Cardiac muscle cell (in vitro differentiated cells and primary cell): ENCODE results near the gene SMAD4. TPM values are rescaled to one million over a fixed set of nuclear protein-coding genes. Genes with fewer than 3 reads are reported as not detected.

ENCODE experiments used
- DNase-seq, 2 donors: peaks; one replicate each; pipeline versions ENCODE4 v3.0.0 to v3.0.0-alpha.2; 2010 to 2017; ENCODE audit warnings: low read depth in 1 of 2, low spot score in 1 of 2
- H3K27ac ChIP-seq: fragments of 200-600 bp; sonication (generic); 2 replicates; pipeline ENCODE4 v1.5.1; 2016
- H3K27me3 ChIP-seq: fragments of 200-600 bp; sonication (generic); 2 replicates; pipeline ENCODE4 v1.6.0; 2016; ENCODE audit warnings: control low read depth
- H3K36me3 ChIP-seq: fragments of 200-600 bp; sonication (generic); 2 replicates; pipeline ENCODE4 v1.5.1; 2016; ENCODE audit warnings: control low read depth
- H3K4me1 ChIP-seq: fragments of 200-600 bp; sonication (generic); 2 replicates; pipeline ENCODE4 v1.8.1; 2017; ENCODE audit warnings: low read depth, mild to moderate bottlenecking, mixed run types
- H3K4me3 ChIP-seq: fragments of 200-600 bp; sonication (generic); 2 replicates; pipeline ENCODE4 v1.5.1; 2016; ENCODE audit warnings: mild to moderate bottlenecking
- H3K9me3 ChIP-seq: fragments of 200-600 bp; sonication (generic); 2 replicates; pipeline ENCODE4 v1.5.1; 2017; ENCODE audit warnings: low read depth, mild to moderate bottlenecking, control low read depth
- polyA plus RNA-seq: library from polyadenylated mRNA; unstranded; fragments of >200 nt; fragmentation: Nextera tagmentation; extraction: Ambion mirVana; gene quantifications from 2 replicates; pipeline ENCODE4 v1.2.1, GENCODE V29; 2016
- total RNA-seq: library from RNA; depleted of rRNA; stranded (reverse); fragments of >200 nt; gene quantifications from 2 replicates; pipeline ENCODE4 v1.2.3, GENCODE V29; 2016
- TF ChIP-seq, protein P1 (sequence below): IDR thresholded peaks from 2 replicates; pipeline ENCODE4 v1.5.1; 2012; ENCODE audit warnings: low read depth, mild to moderate bottlenecking, low read length

The SMAD4 gene
- total and polyA plus RNA-seq, 2 experiments from 2014 or later: 72.4 to 75.5 TPM

DNA sequence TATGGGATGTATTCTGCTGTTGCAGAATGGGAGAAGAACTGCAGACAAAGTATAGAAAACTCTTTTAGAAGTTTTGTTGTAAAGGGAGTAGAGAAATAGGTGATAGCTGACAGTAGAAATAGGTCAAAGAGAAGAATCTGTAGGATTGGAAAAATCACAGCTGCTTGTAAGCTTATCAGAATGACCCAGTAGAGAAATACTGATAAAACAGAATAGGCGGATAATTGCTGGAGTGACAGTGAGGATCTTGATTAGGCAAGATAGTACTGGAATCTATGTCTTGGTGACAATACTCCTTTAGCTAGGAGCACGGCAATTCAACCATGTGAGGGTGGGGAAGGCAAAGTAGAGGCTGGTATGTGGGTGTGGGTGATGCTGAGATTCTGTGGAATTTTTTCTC, 4.5 kb upstream of the SMAD4 start:
- DNase-seq: no peak
- H3K4me1 ChIP-seq: peaks cover 13% of the 10 kb centered on the region
- H3K4me3 ChIP-seq: no peak overlapping the region
- H3K27ac ChIP-seq: no peak overlapping the region
- no peaks in the 10 kb centered on the region for H3K27me3 ChIP-seq
- H3K9me3 ChIP-seq: no peaks in the 10 kb centered on the region
- TF ChIP-seq, protein P1, sequence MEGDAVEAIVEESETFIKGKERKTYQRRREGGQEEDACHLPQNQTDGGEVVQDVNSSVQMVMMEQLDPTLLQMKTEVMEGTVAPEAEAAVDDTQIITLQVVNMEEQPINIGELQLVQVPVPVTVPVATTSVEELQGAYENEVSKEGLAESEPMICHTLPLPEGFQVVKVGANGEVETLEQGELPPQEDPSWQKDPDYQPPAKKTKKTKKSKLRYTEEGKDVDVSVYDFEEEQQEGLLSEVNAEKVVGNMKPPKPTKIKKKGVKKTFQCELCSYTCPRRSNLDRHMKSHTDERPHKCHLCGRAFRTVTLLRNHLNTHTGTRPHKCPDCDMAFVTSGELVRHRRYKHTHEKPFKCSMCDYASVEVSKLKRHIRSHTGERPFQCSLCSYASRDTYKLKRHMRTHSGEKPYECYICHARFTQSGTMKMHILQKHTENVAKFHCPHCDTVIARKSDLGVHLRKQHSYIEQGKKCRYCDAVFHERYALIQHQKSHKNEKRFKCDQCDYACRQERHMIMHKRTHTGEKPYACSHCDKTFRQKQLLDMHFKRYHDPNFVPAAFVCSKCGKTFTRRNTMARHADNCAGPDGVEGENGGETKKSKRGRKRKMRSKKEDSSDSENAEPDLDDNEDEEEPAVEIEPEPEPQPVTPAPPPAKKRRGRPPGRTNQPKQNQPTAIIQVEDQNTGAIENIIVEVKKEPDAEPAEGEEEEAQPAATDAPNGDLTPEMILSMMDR: no peak
- no peaks in the 10 kb centered on the region for H3K36me3 ChIP-seq

DNA sequence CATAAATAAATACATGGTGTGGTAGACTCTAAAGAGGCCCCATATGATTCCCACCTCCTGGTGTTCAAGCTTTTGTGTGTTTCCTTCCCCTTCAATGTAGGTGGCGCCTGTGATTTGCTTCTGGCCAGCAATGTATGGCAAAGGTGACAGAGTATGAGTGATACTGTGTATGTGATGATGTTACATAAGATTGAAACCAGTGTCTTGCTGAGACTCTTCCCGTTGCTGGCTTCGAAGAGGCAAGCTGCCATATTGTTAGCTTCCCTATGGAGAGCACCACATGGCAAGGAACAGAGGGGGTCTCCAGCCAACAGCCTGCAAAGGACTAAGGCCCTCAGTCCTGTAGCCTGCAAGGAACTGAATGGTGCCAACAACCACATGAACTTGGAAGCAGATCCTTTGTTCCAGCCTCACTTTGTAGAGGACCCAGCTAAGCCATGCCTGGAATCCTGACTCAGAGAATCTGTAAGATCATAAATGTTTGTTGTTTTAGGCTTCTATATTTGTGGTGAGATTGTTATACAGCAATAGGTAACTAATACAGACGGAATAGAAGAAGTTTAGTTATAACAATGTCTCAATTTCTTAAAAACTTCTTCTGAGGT, 1.7 kb upstream of the SMAD4 start:
- H3K36me3 ChIP-seq: no peaks in the 10 kb centered on the region
- H3K4me3 ChIP-seq: no peak overlapping the region
- TF ChIP-seq, protein P1: no peak
- H3K27ac ChIP-seq: no peak overlapping the region
- H3K4me1 ChIP-seq: peaks cover 24% of the 10 kb centered on the region
- no peaks in the 10 kb centered on the region for H3K27me3 ChIP-seq
- H3K9me3 ChIP-seq: no peaks in the 10 kb centered on the region
- DNase-seq: peak in 1 of 2 donors; percentile 22

- Histone ChIP-seq H3K36me3 (no peaks in the 10 kb centered on the region), H3K9me3 (no peaks in the 10 kb centered on the region), H3K4me1 (peaks cover 24% of the 10 kb centered on the region), H3K4me3 (peak overlapping the region; percentile 66), H3K27ac (peak overlapping the region; percentile 99), H3K27me3 (no peaks in the 10 kb centered on the region)
- TF ChIP-seq, protein P1: no peak
- no peak for DNase-seq
Observed at GRCh38 chr18:51029378-51029693, 677 bp upstream of the SMAD4 start.

- Histone ChIP-seq H3K27me3 (no peaks in the 10 kb centered on the region), H3K4me3 (peak overlapping the region; percentile 66), H3K4me1 (peaks cover 24% of the 10 kb centered on the region), H3K36me3 (no peaks in the 10 kb centered on the region), H3K27ac (peak overlapping the region; percentile 99), H3K9me3 (no peaks in the 10 kb centered on the region)
- TF ChIP-seq, protein P1: no peak
- peak; percentile 70 to 83 for DNase-seq
Observed at GRCh38 chr18:51030537-51031258, 685 bp downstream of the SMAD4 start.

DNA sequence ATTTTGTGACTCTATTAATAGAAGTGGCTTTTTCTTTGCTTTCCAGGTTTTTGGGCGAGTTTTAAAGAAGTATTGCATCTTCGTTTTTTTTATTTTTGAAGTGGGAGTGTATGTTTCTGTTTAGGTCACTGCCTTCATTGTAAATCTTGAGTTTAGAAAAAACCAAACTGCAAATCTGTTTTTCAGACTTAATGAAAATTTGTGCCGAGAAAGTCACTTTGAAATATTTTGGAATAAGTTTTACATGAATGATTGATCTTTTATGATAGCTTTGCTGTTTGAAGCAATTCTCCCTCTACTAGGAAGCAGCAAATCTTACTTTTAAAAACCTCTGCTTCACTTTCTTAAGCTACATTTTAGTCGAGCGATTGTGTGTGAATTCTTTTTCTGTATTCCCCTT, 2.2 kb downstream of the SMAD4 start:
- Histone ChIP-seq H3K27ac (no peak overlapping the region), H3K27me3 (no peaks in the 10 kb centered on the region), H3K4me1 (peaks cover 26% of the 10 kb centered on the region), H3K4me3 (peak overlapping the region; percentile 66), H3K36me3 (no peaks in the 10 kb centered on the region), H3K9me3 (no peaks in the 10 kb centered on the region)
- TF ChIP-seq, protein P1: no peak
- DNase-seq: no peak
